ENCODE measurements around the gene CYP2S1. TPM values are rescaled to one million over a fixed set of nuclear protein-coding genes. Genes with fewer than 3 reads are reported as not detected.
"Not testable (repeated sequence)": the region's sequence is repeated elsewhere in the genome, so short reads cannot be mapped to it uniquely, and the experiment has no call there.

The CYP2S1 gene
- polyA plus RNA-seq, 1 donor from 2014 or later: not detected

DNA sequence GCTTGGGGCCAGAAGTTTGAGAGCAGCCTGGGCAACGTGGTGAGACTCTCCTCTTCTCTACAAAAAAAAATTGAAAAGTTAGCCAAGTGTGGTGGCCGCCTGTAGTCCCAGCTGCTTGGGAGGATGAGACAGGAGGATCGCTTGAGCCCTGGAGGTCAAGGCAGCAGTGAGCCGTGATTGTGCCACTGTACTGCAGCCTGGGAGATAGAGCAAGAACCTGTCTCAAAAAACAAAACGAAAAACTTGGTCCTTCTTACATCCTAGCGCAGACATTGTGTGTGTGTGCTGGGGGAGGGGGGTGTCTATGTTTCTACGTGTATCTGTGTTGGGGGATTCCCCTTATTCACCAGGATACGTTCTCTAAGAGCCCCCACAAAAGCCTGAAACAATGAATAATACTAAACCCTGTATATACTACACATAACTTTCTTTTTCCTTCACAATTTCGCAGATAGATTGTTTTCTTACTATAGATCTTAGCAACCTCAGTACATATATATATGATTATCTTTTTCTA lies 33.9 kb downstream of the CYP2S1 start:
- no peaks in the 10 kb centered on the region for H3F3A ChIP-seq (ENCODE audit: insufficient read depth, low read length, poor library complexity, severe bottlenecking)
- H4K20me1 ChIP-seq (ENCODE audit: insufficient read depth): no peaks in the 10 kb centered on the region
- no peak overlapping the region for H3K4me2 ChIP-seq (ENCODE audit: low read length)
- no peak overlapping the region for H3K9ac ChIP-seq (ENCODE audit: low read length)
- no peaks in the 10 kb centered on the region for H3K27me3 ChIP-seq (ENCODE audit: insufficient read depth, low read depth, low read length)
- no peaks in the 10 kb centered on the region for H3K9me2 ChIP-seq (ENCODE audit: insufficient read depth, low read length)
- no peaks in the 10 kb centered on the region for H3K79me2 ChIP-seq (replicated peaks; ENCODE audit: insufficient read depth, low read length)
- TF ChIP-seq TAF1 (IDR thresholded peaks at IDR 0.05; ENCODE audit: low read depth): no peak
- no peak for TF ChIP-seq MXI1 (conservative IDR thresholded peaks at IDR 0.05; ENCODE audit: poor library complexity, severe bottlenecking)
- TF ChIP-seq REST (IDR thresholded peaks at IDR 0.05; ENCODE audit: borderline replicate concordance): no peak
- TF ChIP-seq SMC3 (conservative IDR thresholded peaks at IDR 0.05; ENCODE audit: poor library complexity): no peak
- TF ChIP-seq EP300 (conservative IDR thresholded peaks at IDR 0.05; ENCODE audit: poor library complexity, severe bottlenecking): no peak
- no peak for TF ChIP-seq EZH2 (IDR thresholded peaks at IDR 0.05; ENCODE audit: borderline replicate concordance, insufficient read depth, low read length, poor library complexity, severe bottlenecking)
- no peak for TF ChIP-seq CTCF (IDR thresholded peaks at IDR 0.05; ENCODE audit: poor library complexity, severe bottlenecking)
- no peak for TF ChIP-seq POLR2AphosphoS5 (IDR thresholded peaks at IDR 0.05)
- no peak for TF ChIP-seq RAD21 (conservative IDR thresholded peaks at IDR 0.05)
- H3K27ac ChIP-seq (ENCODE audit: low read length): no peak overlapping the region
- no peaks in the 10 kb centered on the region for H3K9me3 ChIP-seq (ENCODE audit: low read length)
- no peak overlapping the region for H2AFZ ChIP-seq (ENCODE audit: low read depth, low read length)
- H3K4me3 ChIP-seq (ENCODE audit: low read length): no peak overlapping the region
- H3K36me3 ChIP-seq (ENCODE audit: insufficient read depth, low read length): no peaks in the 10 kb centered on the region

GRCh38 chr19:41228486-41228885 lies 35.5 kb downstream of the CYP2S1 start:
- H3K36me3 ChIP-seq (ENCODE audit: insufficient read depth, low read length): no peaks in the 10 kb centered on the region
- no peak overlapping the region for H3K27ac ChIP-seq (ENCODE audit: low read length)
- H3K79me2 ChIP-seq (replicated peaks; ENCODE audit: insufficient read depth, low read length): no peaks in the 10 kb centered on the region
- no peaks in the 10 kb centered on the region for H3K9me3 ChIP-seq (ENCODE audit: low read length)
- no peaks in the 10 kb centered on the region for H4K20me1 ChIP-seq (ENCODE audit: insufficient read depth)
- H3F3A ChIP-seq (ENCODE audit: insufficient read depth, low read length, poor library complexity, severe bottlenecking): no peaks in the 10 kb centered on the region
- no peak overlapping the region for H3K4me2 ChIP-seq (ENCODE audit: low read length)
- TF ChIP-seq TAF1 (IDR thresholded peaks at IDR 0.05; ENCODE audit: low read depth) (no peak), REST (IDR thresholded peaks at IDR 0.05; ENCODE audit: borderline replicate concordance) (no peak), SMC3 (conservative IDR thresholded peaks at IDR 0.05; ENCODE audit: poor library complexity) (no peak), EZH2 (IDR thresholded peaks at IDR 0.05; ENCODE audit: borderline replicate concordance, insufficient read depth, low read length, poor library complexity, severe bottlenecking) (no peak), POLR2AphosphoS5 (IDR thresholded peaks at IDR 0.05) (no peak), EP300 (conservative IDR thresholded peaks at IDR 0.05; ENCODE audit: poor library complexity, severe bottlenecking) (no peak), RAD21 (conservative IDR thresholded peaks at IDR 0.05) (no peak), CTCF (IDR thresholded peaks at IDR 0.05; ENCODE audit: poor library complexity, severe bottlenecking) (no peak), MXI1 (conservative IDR thresholded peaks at IDR 0.05; ENCODE audit: poor library complexity, severe bottlenecking) (no peak)
- H3K27me3 ChIP-seq (ENCODE audit: insufficient read depth, low read depth, low read length): no peaks in the 10 kb centered on the region
- H3K9me2 ChIP-seq (ENCODE audit: insufficient read depth, low read length): no peaks in the 10 kb centered on the region
- H2AFZ ChIP-seq (ENCODE audit: low read depth, low read length): no peak overlapping the region
- no peak overlapping the region for H3K9ac ChIP-seq (ENCODE audit: low read length)
- H3K4me3 ChIP-seq (ENCODE audit: low read length): no peak overlapping the region

GRCh38 chr19:41229338-41229737 lies 36.3 kb downstream of the CYP2S1 start:
- not testable (repeated sequence) for H2AFZ ChIP-seq (ENCODE audit: low read depth, low read length); H3K36me3 ChIP-seq (ENCODE audit: insufficient read depth, low read length); H3K79me2 ChIP-seq (replicated peaks; ENCODE audit: insufficient read depth, low read length); H3K4me2 ChIP-seq (ENCODE audit: low read length); H3K4me3 ChIP-seq (ENCODE audit: low read length); H3K27me3 ChIP-seq (ENCODE audit: insufficient read depth, low read depth, low read length); H4K20me1 ChIP-seq (ENCODE audit: insufficient read depth); H3K9ac ChIP-seq (ENCODE audit: low read length); H3K27ac ChIP-seq (ENCODE audit: low read length); H3F3A ChIP-seq (ENCODE audit: insufficient read depth, low read length, poor library complexity, severe bottlenecking); H3K9me2 ChIP-seq (ENCODE audit: insufficient read depth, low read length); H3K9me3 ChIP-seq (ENCODE audit: low read length)

All from neural cell (in vitro differentiated cells).